Esophagus squamous epithelium (tissue), 4 donors: ENCODE measurements around the gene TWIST1.

ENCODE experiments used
- CTCF ChIP-seq, 6 experiments: fragments of 450-650 bp in 4 of 6; fragments of 200-600 bp in 2 of 6; sonication (generic) in 2 of 6; IDR thresholded peaks; one replicate each; pipeline ENCODE4 v1.5.1; 2016 to 2019; ENCODE audit warnings: antibody characterized with exemption in 6 of 6, mild to moderate bottlenecking in 4 of 6, moderate library complexity in 4 of 6
- POLR2A ChIP-seq, 4 donors: fragments of 450-650 bp; IDR thresholded peaks; one replicate each; pipeline ENCODE4 v1.6.1; 2017; ENCODE audit warnings: antibody characterized with exemption in 4 of 4, mild to moderate bottlenecking in 4 of 4, moderate library complexity in 3 of 4

GRCh38 chr7:19117091-19117869 lies at the start of gene TWIST1:
- no peak for TF ChIP-seq CTCF (IDR thresholded peaks at IDR 0.05)
- TF ChIP-seq POLR2A (IDR thresholded peaks at IDR 0.05) = peak in 2 of 4 donors; percentile 49 to 55
